Measurements from ENCODE around the gene VSTM2B.

VSTM2B gene

DNA sequence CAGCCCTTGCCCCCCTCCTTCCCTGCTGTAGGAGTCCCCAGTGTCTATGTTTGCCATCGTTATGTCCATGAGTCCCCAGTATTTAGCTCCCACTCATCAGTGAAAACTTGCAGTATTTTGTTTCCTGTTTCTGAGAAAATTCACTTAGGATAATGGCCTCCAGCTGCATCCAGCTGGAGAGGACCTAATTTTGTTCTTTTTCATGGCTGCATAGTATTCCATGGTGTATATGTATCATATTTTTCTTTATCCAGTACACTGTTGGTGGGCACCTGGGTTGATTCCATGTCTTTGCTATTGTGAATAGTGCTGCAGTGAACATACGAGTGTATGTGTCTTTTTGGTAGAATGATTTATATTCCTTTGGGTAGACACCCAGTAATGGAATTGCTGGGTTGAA is 62.3 kb downstream of the VSTM2B start:
- ATAC-seq, result no peak
- TF ChIP-seq ARNTL (CRISPR knock-in tag; IDR thresholded peaks at IDR 0.05; ENCODE audit: borderline replicate concordance, low read depth) (no peak), CREB5 (CRISPR knock-in tag; IDR thresholded peaks at IDR 0.05; ENCODE audit: low read depth) (no peak), CSDC2 (CRISPR knock-in tag; IDR thresholded peaks at IDR 0.05) (no peak), ZNF70 (CRISPR knock-in tag; IDR thresholded peaks at IDR 0.05) (no peak), ISL1 (CRISPR knock-in tag; IDR thresholded peaks at IDR 0.05) (no peak), BACH2 (CRISPR knock-in tag; IDR thresholded peaks at IDR 0.05; ENCODE audit: borderline replicate concordance) (no peak), ESRRG (CRISPR knock-in tag; IDR thresholded peaks at IDR 0.05) (no peak)
- TF ChIP-seq, protein P1, sequence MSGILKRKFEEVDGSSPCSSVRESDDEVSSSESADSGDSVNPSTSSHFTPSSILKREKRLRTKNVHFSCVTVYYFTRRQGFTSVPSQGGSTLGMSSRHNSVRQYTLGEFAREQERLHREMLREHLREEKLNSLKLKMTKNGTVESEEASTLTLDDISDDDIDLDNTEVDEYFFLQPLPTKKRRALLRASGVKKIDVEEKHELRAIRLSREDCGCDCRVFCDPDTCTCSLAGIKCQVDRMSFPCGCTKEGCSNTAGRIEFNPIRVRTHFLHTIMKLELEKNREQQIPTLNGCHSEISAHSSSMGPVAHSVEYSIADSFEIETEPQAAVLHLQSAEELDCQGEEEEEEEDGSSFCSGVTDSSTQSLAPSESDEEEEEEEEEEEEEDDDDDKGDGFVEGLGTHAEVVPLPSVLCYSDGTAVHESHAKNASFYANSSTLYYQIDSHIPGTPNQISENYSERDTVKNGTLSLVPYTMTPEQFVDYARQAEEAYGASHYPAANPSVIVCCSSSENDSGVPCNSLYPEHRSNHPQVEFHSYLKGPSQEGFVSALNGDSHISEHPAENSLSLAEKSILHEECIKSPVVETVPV (CRISPR knock-in tag; IDR thresholded peaks at IDR 0.05), result no peak

- no peak for ATAC-seq
- TF ChIP-seq, protein P2, sequence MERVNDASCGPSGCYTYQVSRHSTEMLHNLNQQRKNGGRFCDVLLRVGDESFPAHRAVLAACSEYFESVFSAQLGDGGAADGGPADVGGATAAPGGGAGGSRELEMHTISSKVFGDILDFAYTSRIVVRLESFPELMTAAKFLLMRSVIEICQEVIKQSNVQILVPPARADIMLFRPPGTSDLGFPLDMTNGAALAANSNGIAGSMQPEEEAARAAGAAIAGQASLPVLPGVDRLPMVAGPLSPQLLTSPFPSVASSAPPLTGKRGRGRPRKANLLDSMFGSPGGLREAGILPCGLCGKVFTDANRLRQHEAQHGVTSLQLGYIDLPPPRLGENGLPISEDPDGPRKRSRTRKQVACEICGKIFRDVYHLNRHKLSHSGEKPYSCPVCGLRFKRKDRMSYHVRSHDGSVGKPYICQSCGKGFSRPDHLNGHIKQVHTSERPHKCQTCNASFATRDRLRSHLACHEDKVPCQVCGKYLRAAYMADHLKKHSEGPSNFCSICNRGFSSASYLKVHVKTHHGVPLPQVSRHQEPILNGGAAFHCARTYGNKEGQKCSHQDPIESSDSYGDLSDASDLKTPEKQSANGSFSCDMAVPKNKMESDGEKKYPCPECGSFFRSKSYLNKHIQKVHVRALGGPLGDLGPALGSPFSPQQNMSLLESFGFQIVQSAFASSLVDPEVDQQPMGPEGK (CRISPR knock-in tag; IDR thresholded peaks at IDR 0.05; ENCODE audit: borderline replicate concordance), result no peak
- TF ChIP-seq ZFP30 (CRISPR knock-in tag; IDR thresholded peaks at IDR 0.05) (no peak), BACH2 (CRISPR knock-in tag; IDR thresholded peaks at IDR 0.05; ENCODE audit: borderline replicate concordance) (no peak), ZNF565 (CRISPR knock-in tag; conservative IDR thresholded peaks at IDR 0.05; ENCODE audit: low read depth) (no peak), ESRRG (CRISPR knock-in tag; IDR thresholded peaks at IDR 0.05) (no peak), PPARA (CRISPR knock-in tag; IDR thresholded peaks at IDR 0.05; ENCODE audit: borderline replicate concordance) (no peak)
Observed at GRCh38 chr19:29590278-29590677, 64.5 kb downstream of the VSTM2B start.

DNA sequence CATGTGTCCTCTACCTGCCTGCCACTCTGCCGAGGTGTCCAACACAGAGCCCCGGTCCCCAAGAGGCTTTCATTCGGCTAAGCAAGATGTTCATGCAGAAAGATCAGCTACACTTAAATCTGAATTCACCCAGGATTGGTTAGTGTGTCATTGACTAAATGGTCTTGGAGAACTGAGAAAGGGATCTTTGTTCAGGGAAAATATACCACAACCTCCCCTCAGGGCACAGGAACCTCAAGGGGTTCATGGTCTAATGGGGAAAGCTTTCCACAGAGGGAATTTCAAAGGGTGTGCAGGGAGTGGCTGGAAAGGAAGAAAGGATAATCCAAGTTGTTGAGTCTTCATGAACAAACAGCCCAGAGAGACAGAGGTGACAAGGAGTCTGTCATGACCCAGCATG is 65.9 kb downstream of the VSTM2B start:
- TF ChIP-seq PPARA (CRISPR knock-in tag; IDR thresholded peaks at IDR 0.05; ENCODE audit: borderline replicate concordance), result no peak
- no peak for ATAC-seq

GRCh38 chr19:29593869-29594268 is 68.1 kb downstream of the VSTM2B start:
- ATAC-seq, result no peak
- no peak for TF ChIP-seq SNAI2 (CRISPR knock-in tag; IDR thresholded peaks at IDR 0.05)
- no peak for TF ChIP-seq RARB (CRISPR knock-in tag; IDR thresholded peaks at IDR 0.05)

- ATAC-seq, result no peak
Observed at GRCh38 chr19:29596080-29596727, 70.4 kb downstream of the VSTM2B start.

More at GRCh38 chr19:29596080-29596727, 70.4 kb downstream of the VSTM2B start:
- TF ChIP-seq RARB (CRISPR knock-in tag; IDR thresholded peaks at IDR 0.05) (no peak), TSHZ2 (CRISPR knock-in tag; IDR thresholded peaks at IDR 0.05) (no peak), TOX (CRISPR knock-in tag; IDR thresholded peaks at IDR 0.05; ENCODE audit: borderline replicate concordance) (no peak), ESRRG (CRISPR knock-in tag; IDR thresholded peaks at IDR 0.05) (no peak), BACH2 (CRISPR knock-in tag; IDR thresholded peaks at IDR 0.05; ENCODE audit: borderline replicate concordance) (no peak), ISL1 (CRISPR knock-in tag; IDR thresholded peaks at IDR 0.05) (no peak), ZNF70 (CRISPR knock-in tag; IDR thresholded peaks at IDR 0.05) (no peak), CSDC2 (CRISPR knock-in tag; IDR thresholded peaks at IDR 0.05) (no peak), OSR1 (CRISPR knock-in tag; IDR thresholded peaks at IDR 0.05) (no peak), SNAI2 (CRISPR knock-in tag; IDR thresholded peaks at IDR 0.05) (no peak), TCF4 (CRISPR knock-in tag; IDR thresholded peaks at IDR 0.05; ENCODE audit: borderline replicate concordance) (no peak), ZFP3 (CRISPR knock-in tag; IDR thresholded peaks at IDR 0.05) (no peak)
- TF ChIP-seq, protein P1 (CRISPR knock-in tag; IDR thresholded peaks at IDR 0.05), result no peak
- TF ChIP-seq, protein P2 (CRISPR knock-in tag; IDR thresholded peaks at IDR 0.05; ENCODE audit: borderline replicate concordance), result no peak

All from SK-N-SH treated with all-trans-retinoic acid at 6 μM for 48 hours (cell line).